Activated CD4-positive, CD25-positive, alpha-beta regulatory T cell treated with anti-CD3 and anti-CD28 coated beads, Interleukin-2, amount 50 U/mL, for 16 hours (primary cell): Measurements from ENCODE around the gene AAMP.

ENCODE experiments used
- DNase-seq: peaks from one replicate; pipeline ENCODE4 v3.0.0-alpha.2; 2020; ENCODE audit warnings: low read depth, low spot score

Gene AAMP

DNA sequence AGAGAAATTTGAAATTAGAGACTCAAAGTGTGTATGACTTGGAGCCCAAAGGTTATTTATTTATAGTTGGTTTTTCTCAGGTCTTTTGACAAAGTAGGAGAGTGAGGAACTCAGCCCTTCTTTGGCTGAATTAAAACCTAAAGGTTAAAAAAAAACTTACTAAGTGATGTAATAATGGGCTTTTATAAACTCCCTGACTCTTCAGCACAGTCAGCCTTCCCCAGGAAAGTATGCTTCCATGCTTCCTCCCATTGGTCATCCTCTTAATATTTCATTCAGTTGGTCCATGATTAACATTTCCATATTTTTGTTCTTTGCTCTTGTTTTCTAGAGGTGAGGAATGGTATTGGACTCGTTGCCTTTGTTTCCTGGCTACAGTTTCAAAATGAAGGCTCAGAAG lies 45.8 kb downstream of the AAMP start:
- DNase-seq: no peak

DNA sequence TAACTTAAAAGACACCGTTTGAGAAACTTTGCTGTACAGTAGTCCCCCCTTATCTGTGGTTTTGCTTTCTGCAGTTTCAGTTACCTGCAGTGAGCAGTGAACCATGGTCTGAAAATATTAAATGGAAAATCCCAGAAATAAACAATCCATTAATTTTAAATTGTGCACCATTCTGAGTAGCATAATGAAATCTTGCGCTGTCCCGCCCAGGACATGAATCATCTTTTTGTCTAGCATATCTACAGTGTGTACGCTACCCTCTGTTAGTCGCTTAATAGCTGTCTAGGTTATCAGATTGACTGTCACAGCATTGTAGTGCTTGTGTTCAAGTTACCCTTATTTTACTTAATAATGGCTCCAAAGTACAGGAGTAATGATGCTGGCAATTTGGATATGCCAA lies 46.9 kb downstream of the AAMP start:
- DNase-seq: no peak

GRCh38 chr2:218221000-218221399 lies 48.9 kb downstream of the AAMP start:
- DNase-seq: no peak

- no peak for DNase-seq
Measured at GRCh38 chr2:218219934-218220333, 50.0 kb downstream of the AAMP start.

DNA sequence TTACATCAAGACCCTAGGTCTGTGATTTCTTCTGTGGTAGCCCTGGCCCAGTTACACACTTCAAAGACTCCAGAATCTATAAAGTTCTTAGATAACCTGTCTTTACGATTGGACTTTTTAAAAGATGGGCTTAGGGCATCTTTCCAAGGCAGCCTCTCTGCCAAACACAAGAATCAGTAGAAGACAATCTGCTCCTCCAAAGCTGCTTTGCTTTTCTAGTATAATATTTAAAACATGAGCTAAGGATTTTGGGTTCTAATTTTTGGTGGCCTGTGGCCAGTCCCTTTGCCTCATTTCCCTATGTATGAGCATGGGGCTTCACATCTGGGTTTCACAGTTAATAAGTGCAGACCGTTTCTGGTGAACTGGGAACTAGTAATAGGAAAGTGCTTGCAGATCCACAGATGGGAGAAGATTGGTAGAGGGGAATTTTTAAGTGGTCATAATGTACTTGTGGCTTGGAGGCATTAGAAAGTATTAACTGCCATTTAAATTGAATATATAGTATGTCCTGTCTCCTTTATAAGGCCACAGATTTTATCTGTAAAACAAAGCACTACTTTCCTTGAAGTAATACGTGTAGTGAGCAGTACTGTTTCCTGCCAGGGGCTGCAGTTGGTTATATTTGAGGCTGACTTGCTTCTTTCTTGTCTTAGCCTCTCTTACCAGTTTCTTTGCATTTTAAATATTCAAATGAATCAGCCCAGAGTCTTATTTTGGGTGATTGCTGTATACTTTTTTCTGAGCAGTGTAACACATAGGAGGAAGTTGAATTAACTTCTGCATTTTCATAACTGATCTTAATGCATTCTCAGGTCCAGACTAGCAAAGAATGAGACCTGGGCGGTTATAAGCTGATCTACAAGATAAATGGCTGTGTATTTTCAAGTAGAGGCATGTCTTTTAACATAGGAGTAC lies 51.4 kb downstream of the AAMP start:
- DNase-seq: no peak

- DNase-seq: peak; percentile 30
Measured at GRCh38 chr2:218217360-218218267, 52.3 kb downstream of the AAMP start.

DNA sequence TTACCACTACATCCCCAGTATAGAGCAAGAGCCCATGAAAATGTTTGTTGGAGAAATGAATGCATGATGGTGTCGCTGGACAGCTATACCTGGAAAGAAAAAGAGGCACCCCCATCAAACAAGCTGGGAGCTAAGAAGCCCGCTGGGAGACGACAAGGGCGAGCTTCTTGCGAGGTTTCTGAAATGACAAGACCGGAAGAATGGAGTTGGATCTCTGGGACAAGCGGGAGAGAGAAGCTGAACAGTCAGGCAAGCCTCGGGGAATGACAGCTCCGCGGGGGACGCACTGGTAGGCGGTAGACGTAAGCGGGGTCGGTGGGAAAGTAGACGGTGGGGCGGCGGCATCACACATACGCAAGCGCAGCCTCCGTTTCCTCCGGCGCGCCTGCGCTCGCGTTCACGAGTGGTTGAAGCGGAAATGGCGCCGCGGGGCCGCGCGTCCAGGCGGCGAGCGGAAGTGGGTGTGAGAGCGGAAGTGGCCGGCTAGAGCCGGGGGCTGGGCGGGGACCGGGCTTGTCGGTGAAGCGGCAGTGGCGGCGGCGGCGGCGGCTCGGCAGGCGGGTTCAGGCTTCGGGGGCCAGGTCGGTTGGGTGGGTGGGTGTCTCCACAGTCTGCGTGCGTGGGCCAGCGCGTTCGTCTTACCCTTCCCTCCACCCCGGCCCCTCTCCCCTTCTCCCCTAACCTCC lies 53.1 kb downstream of the AAMP start, which contains the start of gene ARPC2:
Gene ARPC2 (plus strand): TSS at position 516 of the 686 bp plus-strand sequence. CDS start 282 bp downstream, outside the sequence.
- DNase-seq: peak; percentile 90

- DNase-seq: no peak
Measured at GRCh38 chr2:218216336-218216673, 53.6 kb downstream of the AAMP start.
